ENCODE results near the gene RB1. TPM values are rescaled to one million over a fixed set of nuclear protein-coding genes. Genes with fewer than 3 reads are reported as not detected.

The RB1 gene
- polyA plus RNA-seq, 1 donor from 2014 or later = 29.5 TPM

GRCh38 chr13:48346583-48346982, 43.0 kb downstream of the RB1 start:
- no peak overlapping the region for H3K4me2 ChIP-seq (ENCODE audit: low read length)
- H3F3A ChIP-seq (ENCODE audit: insufficient read depth, low read length, poor library complexity, severe bottlenecking) = no peaks in the 10 kb centered on the region
- H3K4me3 ChIP-seq (ENCODE audit: low read length) = no peak overlapping the region
- H3K79me2 ChIP-seq (replicated peaks; ENCODE audit: insufficient read depth, low read length) = no peaks in the 10 kb centered on the region
- H4K20me1 ChIP-seq (ENCODE audit: insufficient read depth) = no peaks in the 10 kb centered on the region
- no peaks in the 10 kb centered on the region for H3K27me3 ChIP-seq (ENCODE audit: insufficient read depth, low read depth, low read length)
- no peak overlapping the region for H3K27ac ChIP-seq (ENCODE audit: low read length)
- peaks cover 4% of the 10 kb centered on the region for H3K36me3 ChIP-seq (ENCODE audit: insufficient read depth, low read length)
- TF ChIP-seq POLR2AphosphoS5 (IDR thresholded peaks at IDR 0.05) (no peak), EZH2 (IDR thresholded peaks at IDR 0.05; ENCODE audit: borderline replicate concordance, insufficient read depth, low read length, poor library complexity, severe bottlenecking) (no peak), REST (IDR thresholded peaks at IDR 0.05; ENCODE audit: borderline replicate concordance) (no peak)
- H2AFZ ChIP-seq (ENCODE audit: low read depth, low read length) = no peak overlapping the region
- H3K9me2 ChIP-seq (ENCODE audit: insufficient read depth, low read length) = no peaks in the 10 kb centered on the region
- no peak overlapping the region for H3K9ac ChIP-seq (ENCODE audit: low read length)
- no peaks in the 10 kb centered on the region for H3K9me3 ChIP-seq (ENCODE audit: low read length)

DNA sequence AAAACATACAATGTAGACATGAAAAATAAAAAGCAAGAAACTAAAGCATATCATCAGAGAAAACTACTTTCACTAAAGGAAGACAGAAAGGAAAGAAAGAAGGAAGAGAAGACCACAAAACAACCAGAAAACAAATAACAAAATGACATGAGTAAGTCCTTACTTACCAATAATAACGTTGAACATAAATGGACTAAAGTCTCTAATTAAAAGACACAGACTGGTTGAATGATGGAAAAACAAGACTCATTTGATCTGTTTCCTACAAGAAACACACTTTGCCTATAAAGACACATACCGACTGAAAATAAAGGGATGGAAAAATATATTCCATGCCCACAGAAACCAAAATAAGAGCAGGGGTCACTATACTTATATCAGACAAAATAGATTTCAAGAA, 46.0 kb downstream of the RB1 start:
- Histone ChIP-seq H4K20me1 (ENCODE audit: insufficient read depth) (no peaks in the 10 kb centered on the region), H3K9me2 (ENCODE audit: insufficient read depth, low read length) (no peaks in the 10 kb centered on the region), H3K79me2 (replicated peaks; ENCODE audit: insufficient read depth, low read length) (no peaks in the 10 kb centered on the region), H2AFZ (ENCODE audit: low read depth, low read length) (no peak overlapping the region), H3K27me3 (ENCODE audit: insufficient read depth, low read depth, low read length) (no peaks in the 10 kb centered on the region), H3F3A (ENCODE audit: insufficient read depth, low read length, poor library complexity, severe bottlenecking) (no peaks in the 10 kb centered on the region), H3K4me2 (ENCODE audit: low read length) (no peak overlapping the region), H3K27ac (ENCODE audit: low read length) (no peak overlapping the region), H3K9me3 (ENCODE audit: low read length) (no peaks in the 10 kb centered on the region), H3K4me3 (ENCODE audit: low read length) (no peak overlapping the region), H3K9ac (ENCODE audit: low read length) (no peak overlapping the region), H3K36me3 (ENCODE audit: insufficient read depth, low read length) (peaks cover 4% of the 10 kb centered on the region)
- no peak for TF ChIP-seq EZH2 (IDR thresholded peaks at IDR 0.05; ENCODE audit: borderline replicate concordance, insufficient read depth, low read length, poor library complexity, severe bottlenecking)
- no peak for TF ChIP-seq REST (IDR thresholded peaks at IDR 0.05; ENCODE audit: borderline replicate concordance)
- TF ChIP-seq MXI1 (conservative IDR thresholded peaks at IDR 0.05; ENCODE audit: poor library complexity, severe bottlenecking) = no peak
- TF ChIP-seq RAD21 (conservative IDR thresholded peaks at IDR 0.05) = no peak
- no peak for TF ChIP-seq SMC3 (conservative IDR thresholded peaks at IDR 0.05; ENCODE audit: poor library complexity)
- TF ChIP-seq POLR2AphosphoS5 (IDR thresholded peaks at IDR 0.05) = no peak
- TF ChIP-seq, protein P1, sequence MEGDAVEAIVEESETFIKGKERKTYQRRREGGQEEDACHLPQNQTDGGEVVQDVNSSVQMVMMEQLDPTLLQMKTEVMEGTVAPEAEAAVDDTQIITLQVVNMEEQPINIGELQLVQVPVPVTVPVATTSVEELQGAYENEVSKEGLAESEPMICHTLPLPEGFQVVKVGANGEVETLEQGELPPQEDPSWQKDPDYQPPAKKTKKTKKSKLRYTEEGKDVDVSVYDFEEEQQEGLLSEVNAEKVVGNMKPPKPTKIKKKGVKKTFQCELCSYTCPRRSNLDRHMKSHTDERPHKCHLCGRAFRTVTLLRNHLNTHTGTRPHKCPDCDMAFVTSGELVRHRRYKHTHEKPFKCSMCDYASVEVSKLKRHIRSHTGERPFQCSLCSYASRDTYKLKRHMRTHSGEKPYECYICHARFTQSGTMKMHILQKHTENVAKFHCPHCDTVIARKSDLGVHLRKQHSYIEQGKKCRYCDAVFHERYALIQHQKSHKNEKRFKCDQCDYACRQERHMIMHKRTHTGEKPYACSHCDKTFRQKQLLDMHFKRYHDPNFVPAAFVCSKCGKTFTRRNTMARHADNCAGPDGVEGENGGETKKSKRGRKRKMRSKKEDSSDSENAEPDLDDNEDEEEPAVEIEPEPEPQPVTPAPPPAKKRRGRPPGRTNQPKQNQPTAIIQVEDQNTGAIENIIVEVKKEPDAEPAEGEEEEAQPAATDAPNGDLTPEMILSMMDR (IDR thresholded peaks at IDR 0.05; ENCODE audit: poor library complexity, severe bottlenecking) = no peak
- no peak for TF ChIP-seq EP300 (conservative IDR thresholded peaks at IDR 0.05; ENCODE audit: poor library complexity, severe bottlenecking)
- TF ChIP-seq TAF1 (IDR thresholded peaks at IDR 0.05; ENCODE audit: low read depth) = no peak

All from neural cell (in vitro differentiated cells).